NCI-H1930 (cell line): ENCODE measurements around the gene TNFAIP8L2.
"Not testable (repeated sequence)": the region's sequence is repeated elsewhere in the genome, so short reads cannot be mapped to it uniquely, and the experiment has no call there.

Source experiments
- DNase-seq, 2 experiments: peaks; one replicate each; lab custom pipeline; 2025; lab: John Stamatoyannopoulos, UW

TNFAIP8L2 gene

GRCh38 chr1:151189637-151190445 is 33.4 kb downstream of the TNFAIP8L2 start, which contains the start of gene VPS72:
VPS72 (minus strand) TSS chr1:151190197; CDS start chr1:151190121, 76 bp downstream.
- DNase-seq = peak; percentile 84 to 87

- no peak for DNase-seq
These were observed 35.6 kb downstream of the TNFAIP8L2 start for GRCh38 chr1:151192047-151192446.

GRCh38 chr1:151193304-151193703 is 36.9 kb downstream of the TNFAIP8L2 start:
- DNase-seq = no peak

- no peak for DNase-seq
These were observed 37.4 kb downstream of the TNFAIP8L2 start for GRCh38 chr1:151193856-151194255.

- DNase-seq = not testable (repeated sequence)
These were observed 38.6 kb downstream of the TNFAIP8L2 start for GRCh38 chr1:151194894-151195594.

- peak; percentile 47 to 65 for DNase-seq
These were observed 39.9 kb downstream of the TNFAIP8L2 start for GRCh38 chr1:151196292-151196800.

GRCh38 chr1:151197863-151198253 is 41.4 kb downstream of the TNFAIP8L2 start:
- DNase-seq = peak in 1 of 2 experiments; percentile 40

- peak; percentile 97 to 99 for DNase-seq
These were observed 42.0 kb downstream of the TNFAIP8L2 start, which contains the start of gene PIP5K1A for GRCh38 chr1:151198254-151199127. PIP5K1A (plus strand) TSS chr1:151198552; CDS start chr1:151198997, 445 bp downstream.

GRCh38 chr1:151199873-151200581 is 43.6 kb downstream of the TNFAIP8L2 start:
- DNase-seq = no peak

GRCh38 chr1:151205381-151205965 is 49.0 kb downstream of the TNFAIP8L2 start:
- not testable (repeated sequence) for DNase-seq
